ENCODE data around the gene SEZ6.

DNA sequence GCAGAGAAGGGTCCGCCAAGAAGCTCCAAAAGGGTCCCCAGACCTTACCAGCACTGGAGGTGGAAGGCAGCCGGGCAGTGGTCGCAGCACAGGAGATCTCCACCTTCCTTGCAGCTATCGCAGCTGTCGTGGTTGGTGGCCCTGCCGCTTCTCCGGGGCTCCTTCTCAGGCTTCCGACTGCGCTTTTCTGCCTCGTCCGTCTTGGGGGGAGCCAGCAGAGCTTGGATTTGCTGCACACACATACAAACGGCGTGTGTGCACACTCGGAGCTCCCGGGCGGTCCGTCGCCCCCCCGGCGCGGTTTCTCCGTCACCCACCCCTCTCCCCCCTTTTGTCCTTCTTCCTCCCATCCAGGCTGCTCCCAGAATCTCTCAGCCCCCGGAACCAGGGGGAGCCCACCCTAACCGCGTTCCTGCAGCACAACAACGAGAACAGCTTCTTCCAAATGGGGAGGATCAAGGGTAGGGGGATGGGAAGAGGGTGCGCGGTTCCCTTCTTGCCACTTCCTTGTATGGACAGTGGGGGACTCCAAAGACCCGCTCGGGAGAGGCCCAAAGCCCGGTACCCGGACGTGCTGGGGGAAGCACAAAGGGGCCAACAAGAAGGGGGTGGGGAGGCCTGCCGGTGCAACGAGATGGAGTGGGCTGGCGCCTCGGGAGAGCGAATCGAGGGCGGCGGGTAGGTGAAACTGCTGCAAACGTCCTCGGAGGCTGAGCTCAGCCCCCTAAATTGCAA is 55.6 kb downstream of the SEZ6 start:
- TF ChIP-seq CTCF (IDR thresholded peaks at IDR 0.05) (no peak), POLR2A (IDR thresholded peaks at IDR 0.05; ENCODE audit: low read depth) (no peak), EP300 (IDR thresholded peaks at IDR 0.05) (no peak), POLR2AphosphoS5 (IDR thresholded peaks at IDR 0.05) (no peak)

Data from esophagus muscularis mucosa (tissue), 4 donors.